Esophagus muscularis mucosa (tissue), 4 donors: ENCODE data around the gene PLCL1.

ENCODE experiments used
- CTCF ChIP-seq, 3 experiments: fragments of 200-600 bp in 2 of 3; fragments of 450-650 bp in 1 of 3; sonication (generic) in 2 of 3; IDR thresholded peaks; one replicate each; pipeline ENCODE4 v1.5.1; 2017 to 2019; ENCODE audit warnings: antibody characterized with exemption in 3 of 3, mild to moderate bottlenecking in 2 of 3, moderate library complexity in 1 of 3
- EP300 ChIP-seq: sonication (generic); formaldehyde crosslinking; IDR thresholded peaks from one replicate; pipeline ENCODE4 v1.6.1; 2017; ENCODE audit warnings: antibody characterized with exemption
- POLR2A ChIP-seq: fragments of 450-650 bp; IDR thresholded peaks from one replicate; pipeline ENCODE4 v1.6.1; 2017; ENCODE audit warnings: antibody characterized with exemption, moderate library complexity, mild to moderate bottlenecking, low read depth
- POLR2AphosphoS5 ChIP-seq, 2 donors: sonication (generic); formaldehyde crosslinking; IDR thresholded peaks; one replicate each; pipeline ENCODE4 v1.6.1; 2017; ENCODE audit warnings: antibody characterized with exemption in 2 of 2

- TF ChIP-seq CTCF (IDR thresholded peaks at IDR 0.05) (no peak), POLR2A (no peak), EP300 (no peak), POLR2AphosphoS5 (IDR thresholded peaks at IDR 0.05) (no peak)
Measured at GRCh38 chr2:197913084-197913483, 108.7 kb downstream of the PLCL1 start.
